K562 (cell line): ENCODE data around the gene METTL25.

Experiments used
- CTBP1 ChIP-seq: fragments of 450-650 bp; IDR thresholded peaks from 2 replicates; pipeline ENCODE4 v1.6.1; 2016; ENCODE audit warnings: borderline replicate concordance
- CTCF ChIP-seq, 3 experiments: IDR thresholded peaks in 2 of 3; conservative IDR thresholded peaks in 1 of 3; 2 replicates each; pipeline ENCODE4 v1.5.1; 2011 to 2012; ENCODE audit warnings: low read length in 3 of 3, mild to moderate bottlenecking in 3 of 3, control low read depth in 2 of 3, improper control_type of control experiment in 1 of 3, inconsistent platforms in 1 of 3, low read depth in 1 of 3, mixed read lengths in 1 of 3, moderate library complexity in 1 of 3; ENCODE audit not compliant: insufficient read depth in 2 of 3
- EZH2 ChIP-seq: IDR thresholded peaks from 2 replicates; pipeline ENCODE4 v1.6.1; 2012; ENCODE audit warnings: low read depth, mild to moderate bottlenecking, inconsistent platforms, low read length, borderline replicate concordance
- HIVEP1 ChIP-seq: fragments of 250-450 bp; sonication (Bioruptor Pico); IDR thresholded peaks from 2 replicates; pipeline ENCODE4 v1.4.0; 2020; ENCODE audit warnings: mild to moderate bottlenecking
- NFYB ChIP-seq: IDR thresholded peaks from 2 replicates; pipeline ENCODE4 v1.6.1; 2011; ENCODE audit warnings: mild to moderate bottlenecking, moderate library complexity; ENCODE audit not compliant: insufficient read length; ENCODE audit errors: extremely low read depth
- POLR2A ChIP-seq: fragments of 450-650 bp; conservative IDR thresholded peaks from 2 replicates; pipeline ENCODE4 v1.6.1; 2016
- POLR2AphosphoS5 ChIP-seq: IDR thresholded peaks from 2 replicates; pipeline ENCODE4 v1.6.1; 2011; ENCODE audit warnings: mild to moderate bottlenecking, low read depth, low read length, moderate library complexity; ENCODE audit not compliant: control insufficient read depth, insufficient read depth
- SIN3A ChIP-seq, 2 experiments: fragments of 150-350 bp in 1 of 2; IDR thresholded peaks; 2 replicates each; pipeline ENCODE4 v1.6.1; 2011 to 2016; ENCODE audit warnings: borderline replicate concordance in 2 of 2, low read depth in 2 of 2, low read length in 2 of 2, mild to moderate bottlenecking in 2 of 2, moderate library complexity in 2 of 2; ENCODE audit not compliant: control insufficient read depth in 1 of 2
- SRSF9 ChIP-seq: fragments of 200-400 bp; formaldehyde crosslinking; IDR thresholded peaks from 2 replicates; pipeline ENCODE4 v1.6.1; 2017; ENCODE audit warnings: low read depth, low read length, borderline replicate concordance
- STAT6 ChIP-seq: sonication (generic); formaldehyde crosslinking; IDR thresholded peaks from 2 replicates; pipeline ENCODE4 v1.8.1; 2023; ENCODE audit warnings: mild to moderate bottlenecking, missing genetic modification reagents
- TBP ChIP-seq: optimal IDR thresholded peaks from 2 replicates; pipeline ENCODE3; 2011; ENCODE audit warnings: low read depth, low read length, improper control_type of control experiment
- TCF7 ChIP-seq: sonication (generic); IDR thresholded peaks from 2 replicates; pipeline ENCODE4 v1.6.1; 2016; ENCODE audit warnings: antibody characterized with exemption, borderline replicate concordance

GRCh38 chr12:82350161-82350560 lies 8.2 kb upstream of the METTL25 start:
- no peak for TF ChIP-seq STAT6 (CRISPR knock-in tag)
- TF ChIP-seq POLR2AphosphoS5, result no peak
- no peak for TF ChIP-seq POLR2A
- no peak for TF ChIP-seq CTCF (IDR thresholded peaks at IDR 0.05 in 2 of 3, conservative IDR thresholded peaks at IDR 0.05 in 1 of 3; ENCODE audit: insufficient read depth in 2 of 3, low read depth in 1 of 3, low read length in 3 of 3)
- no peak for TF ChIP-seq NFYB
- TF ChIP-seq TCF7, result no peak
- no peak for TF ChIP-seq EZH2
- no peak for TF ChIP-seq SRSF9
- no peak for TF ChIP-seq HIVEP1 (CRISPR knock-in tag)
- no peak for TF ChIP-seq TBP
- no peak for TF ChIP-seq CTBP1
- TF ChIP-seq SIN3A (IDR thresholded peaks at IDR 0.05; ENCODE audit: borderline replicate concordance in 2 of 2, control insufficient read depth in 1 of 2, low read depth in 2 of 2, low read length in 2 of 2), result no peak
